HS-5 (cell line): ENCODE results near the gene ZFYVE28.

Source experiments
- DNase-seq: peaks from one replicate; pipeline ENCODE4 v3.0.0-alpha.2; 2012; ENCODE audit warnings: low read depth

ZFYVE28 gene

DNA sequence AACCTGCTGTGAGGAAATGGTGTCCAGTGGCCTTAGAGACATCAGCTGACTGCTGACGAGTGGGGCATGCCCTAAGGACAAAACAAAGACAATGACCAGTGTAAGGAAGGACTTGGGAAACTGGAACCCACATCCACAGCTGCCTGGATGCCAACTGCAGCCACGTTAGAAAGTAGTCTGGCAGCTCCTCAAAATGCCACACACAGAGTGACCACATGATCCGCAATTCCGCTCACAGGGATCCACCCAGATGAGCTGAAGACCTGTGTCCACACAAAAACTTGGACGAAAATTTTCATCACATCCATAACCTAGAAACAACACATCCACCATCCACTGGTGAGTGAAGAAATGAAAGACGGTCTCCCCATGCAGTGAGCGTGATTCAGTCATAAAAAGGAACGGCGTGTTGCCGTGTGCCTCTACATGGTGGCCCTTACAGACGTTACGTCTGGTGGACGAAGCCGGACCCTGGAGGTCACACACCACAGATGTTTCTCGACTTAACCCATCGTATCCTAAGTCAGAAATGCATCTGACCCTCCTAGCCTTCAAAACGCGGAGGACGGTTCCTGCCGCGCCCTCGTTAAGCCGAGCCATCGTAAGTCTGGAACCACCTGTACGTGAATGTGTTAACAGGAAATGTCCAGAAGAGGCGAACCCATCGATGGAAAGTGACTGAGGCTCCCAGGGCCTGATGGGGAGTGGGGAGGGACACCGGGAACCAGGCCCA is 115.9 kb downstream of the ZFYVE28 start:
- DNase-seq = no peak

DNA sequence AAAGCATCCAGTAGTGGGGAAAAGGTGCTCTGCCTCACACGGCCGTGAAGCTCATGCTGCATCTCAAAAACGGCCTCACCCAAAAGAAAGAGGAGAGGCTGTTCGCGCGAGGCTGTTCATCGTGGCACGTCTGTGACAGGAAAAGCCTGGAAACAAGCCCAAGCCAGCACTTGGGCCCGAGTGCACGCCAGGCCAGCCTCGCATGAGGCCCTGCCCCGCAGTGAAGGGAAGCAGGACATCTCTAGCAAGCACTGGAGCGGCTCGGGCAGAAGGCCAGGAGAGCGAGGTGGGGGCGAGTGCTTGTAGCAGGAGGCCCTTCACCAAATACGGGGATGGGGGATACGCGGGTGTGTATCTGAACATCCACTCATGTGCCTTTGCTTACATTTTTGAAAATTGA is 116.6 kb downstream of the ZFYVE28 start:
- no peak for DNase-seq

DNA sequence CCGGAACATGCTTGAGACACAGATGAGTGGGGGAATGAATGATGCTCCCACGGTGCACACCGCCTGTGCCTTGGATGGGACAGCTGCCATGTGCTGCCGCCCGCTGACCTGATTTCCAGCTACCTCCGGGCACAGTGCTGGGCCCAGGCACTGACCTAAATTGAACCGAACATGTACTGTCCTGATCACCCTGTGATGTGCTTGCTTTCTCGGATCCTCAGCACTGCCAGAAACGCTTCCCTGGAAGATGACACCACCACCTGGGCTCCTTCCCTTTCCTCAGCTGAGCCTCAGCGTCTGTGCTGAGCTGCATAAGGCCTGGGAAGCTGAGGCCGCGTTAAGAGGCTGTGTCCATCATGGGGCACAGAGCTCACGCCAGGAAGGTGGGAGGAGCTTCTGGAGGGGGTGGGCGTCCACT is 117.2 kb downstream of the ZFYVE28 start:
- DNase-seq = no peak

DNA sequence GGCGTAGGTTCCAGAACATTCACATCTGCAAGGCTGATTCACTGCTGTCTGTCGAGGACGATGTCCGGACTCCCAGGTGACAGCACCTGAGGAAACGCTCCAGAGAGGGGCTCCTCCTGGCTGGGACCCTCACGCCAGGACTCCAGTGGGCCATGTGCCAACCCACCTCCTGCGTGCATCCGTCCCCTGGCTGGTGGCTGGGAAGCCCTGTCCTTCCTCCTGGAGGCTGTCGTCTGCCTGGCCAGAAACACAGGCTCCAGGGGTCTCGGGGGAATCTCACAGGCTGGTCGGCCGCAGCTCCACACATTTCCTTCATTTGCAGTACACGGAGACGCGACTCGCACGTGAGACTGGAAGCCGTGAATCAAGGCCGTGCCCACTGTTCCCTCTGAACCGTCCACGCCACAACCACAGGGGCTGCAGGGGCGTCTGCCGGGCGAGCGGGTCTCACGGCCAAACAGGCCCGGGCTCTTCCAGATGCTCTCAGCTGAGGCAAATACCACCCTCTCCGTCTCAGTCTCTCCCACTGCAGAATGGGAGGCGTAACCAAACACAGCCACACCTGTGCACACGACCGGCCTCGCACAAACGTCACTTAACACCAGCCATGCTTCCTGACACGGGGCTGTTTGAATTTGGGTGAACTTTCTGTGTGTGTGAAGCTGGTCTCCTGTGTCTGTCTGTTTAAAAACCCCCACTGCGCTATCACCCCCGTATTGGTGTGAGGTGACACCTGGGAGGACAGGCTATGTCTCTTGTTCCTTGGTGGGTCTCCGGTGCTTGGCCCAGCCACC is 117.8 kb downstream of the ZFYVE28 start:
- DNase-seq = no peak

DNA sequence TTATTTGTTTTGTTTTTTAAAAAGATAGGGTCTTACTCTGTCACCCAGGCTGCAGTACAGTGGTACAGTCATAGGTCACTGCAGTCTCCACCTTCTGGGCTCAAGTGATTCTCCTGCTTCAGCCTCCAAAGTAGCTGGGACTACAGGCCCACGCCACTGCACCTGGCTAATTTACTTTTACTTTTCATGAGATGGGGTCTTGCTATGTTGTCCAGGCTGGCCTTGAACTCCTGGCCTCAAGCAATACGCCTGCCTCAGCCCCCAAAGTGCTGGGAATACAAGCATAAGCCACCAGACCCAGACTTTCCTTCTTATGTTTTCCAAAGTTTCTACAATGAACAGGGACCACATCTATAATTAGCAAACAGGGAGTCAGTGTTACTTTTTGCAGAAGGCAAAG is 118.7 kb downstream of the ZFYVE28 start:
- DNase-seq = no peak

DNA sequence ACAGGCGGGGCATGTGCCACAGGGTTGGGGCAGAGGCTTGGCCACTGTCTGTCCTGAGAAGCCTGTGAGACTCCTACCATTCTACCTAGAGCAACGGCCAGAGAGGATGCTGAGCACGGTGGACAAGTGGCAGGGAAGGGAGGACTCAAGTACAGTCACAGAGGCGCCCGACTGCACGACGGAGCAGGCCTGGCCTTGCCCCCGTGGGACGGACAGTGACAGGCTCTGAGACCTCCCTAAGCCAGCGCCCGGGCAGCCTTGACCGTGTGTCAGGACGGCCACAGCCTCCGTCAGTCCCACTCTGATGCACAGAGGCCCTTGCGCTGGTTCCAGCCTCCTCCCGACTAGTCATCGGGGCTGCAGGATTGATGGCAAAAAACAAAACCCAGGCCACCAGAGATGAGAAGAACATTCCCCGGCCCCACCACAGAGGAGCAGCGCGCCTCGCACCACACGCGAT is 119.9 kb downstream of the ZFYVE28 start:
- no peak for DNase-seq

DNA sequence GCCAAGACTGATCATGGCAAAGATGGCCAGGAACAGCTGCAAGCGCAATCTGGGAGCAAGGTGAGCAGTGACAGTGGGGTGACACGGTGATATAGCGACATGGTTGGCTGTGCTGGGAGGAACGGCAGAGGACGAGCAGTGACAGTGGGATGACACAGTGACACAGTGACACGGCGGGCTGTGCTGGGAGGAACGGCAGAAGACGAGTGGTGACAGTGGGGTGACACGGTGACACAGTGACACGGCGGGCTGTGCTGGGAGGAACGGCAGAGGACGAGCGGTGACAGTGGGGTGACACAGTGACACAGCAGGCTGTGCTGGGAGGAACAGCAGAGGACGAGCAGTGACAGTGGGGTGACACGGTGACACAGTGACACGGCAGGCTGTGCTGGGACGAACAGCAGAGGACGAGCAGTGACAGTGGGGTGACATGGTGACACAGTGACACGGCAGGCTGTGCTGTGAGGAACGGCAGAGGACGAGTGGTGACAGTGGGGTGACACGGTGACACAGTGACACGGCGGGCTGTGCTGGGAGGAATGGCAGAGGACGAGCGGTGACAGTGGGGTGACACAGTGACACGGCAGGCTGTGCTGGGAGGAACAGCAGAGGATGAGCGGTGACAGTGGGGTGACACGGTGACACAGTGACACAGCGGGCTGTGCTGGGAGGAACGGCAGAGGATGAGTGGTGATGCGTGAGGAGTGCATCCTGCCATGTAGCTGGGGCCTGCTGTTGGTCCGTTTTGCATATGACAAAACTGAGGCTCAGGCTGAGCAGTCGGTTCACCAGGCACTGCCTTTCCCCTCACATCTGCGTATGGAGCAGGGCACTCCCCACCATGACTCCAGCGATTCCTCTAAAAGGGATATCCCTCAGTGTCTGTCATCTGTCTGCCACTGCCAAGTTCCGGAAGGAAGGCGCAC is 120.6 kb downstream of the ZFYVE28 start:
- no peak for DNase-seq

DNA sequence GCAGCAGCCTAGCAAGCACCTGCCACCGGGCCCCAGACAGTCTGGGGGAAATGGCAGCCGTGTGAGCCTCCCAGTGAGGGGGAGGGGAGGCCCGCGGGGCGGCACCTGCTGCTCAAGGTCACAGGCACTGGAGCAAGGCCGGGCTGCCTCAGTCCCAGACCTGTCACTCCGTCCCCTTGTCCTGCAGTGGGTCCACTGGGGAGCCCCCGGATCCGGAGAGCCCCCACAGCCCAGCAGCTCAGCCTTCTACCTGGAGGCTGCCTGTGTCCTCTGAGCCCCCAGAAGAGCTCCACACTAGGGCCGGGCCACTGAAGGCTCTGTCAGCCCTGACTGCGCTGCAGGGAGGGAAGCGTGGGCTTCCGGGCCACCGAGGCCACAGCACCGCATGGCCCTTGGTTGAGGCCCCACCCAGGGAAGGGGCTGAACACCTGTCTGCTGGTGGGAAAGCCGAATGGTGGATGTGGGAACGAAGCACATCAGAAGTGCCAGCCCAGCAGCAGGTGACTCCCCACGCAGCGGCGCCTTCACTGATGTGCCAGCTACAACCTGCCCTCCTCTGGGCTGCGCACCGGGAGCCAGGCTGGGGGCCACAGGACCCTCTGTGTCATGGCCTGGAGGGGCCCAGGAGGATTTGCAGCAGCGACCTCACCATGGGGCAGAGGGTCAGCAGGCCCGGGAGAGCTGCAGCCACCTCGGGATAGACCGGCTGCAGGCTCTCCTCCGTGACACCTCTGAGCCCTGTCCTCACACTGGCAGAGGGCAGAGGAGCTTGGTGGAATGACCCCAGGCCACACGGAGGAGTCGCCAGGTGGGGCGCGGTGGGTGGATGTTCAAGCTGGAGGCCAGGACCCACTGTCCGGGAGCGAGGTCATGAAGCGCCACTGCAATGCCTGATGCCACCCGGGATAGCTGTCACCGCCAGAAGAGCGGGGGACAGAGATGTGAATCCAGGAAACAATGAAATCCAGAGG is 121.5 kb downstream of the ZFYVE28 start:
- DNase-seq = no peak

DNA sequence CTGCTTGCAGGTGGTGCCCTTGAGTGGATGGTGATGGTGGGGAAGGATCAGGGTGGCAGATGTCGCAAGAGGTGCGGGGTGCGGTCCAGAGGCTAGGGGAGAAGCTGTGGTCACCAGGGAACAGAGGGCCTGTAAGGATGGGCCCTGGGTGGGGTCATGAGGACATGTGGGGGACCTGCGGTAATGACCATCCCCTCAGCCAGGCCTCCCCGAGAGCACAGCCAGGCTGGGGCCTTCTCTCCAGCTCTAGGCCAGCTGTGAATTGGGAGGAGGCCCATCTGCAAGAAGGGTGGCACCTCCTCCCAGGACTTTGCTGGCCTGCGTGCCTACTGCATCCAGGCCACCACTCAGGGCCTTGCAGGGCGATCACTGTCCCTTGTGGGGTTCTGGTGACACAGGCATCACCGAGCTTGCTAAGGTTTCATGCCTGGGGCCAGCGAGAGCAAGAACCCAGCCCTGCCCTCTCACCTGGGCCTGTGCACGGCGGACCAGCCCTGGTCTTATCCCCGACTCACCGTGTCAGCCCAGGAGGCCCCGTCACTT is 122.5 kb downstream of the ZFYVE28 start:
- DNase-seq = no peak

DNA sequence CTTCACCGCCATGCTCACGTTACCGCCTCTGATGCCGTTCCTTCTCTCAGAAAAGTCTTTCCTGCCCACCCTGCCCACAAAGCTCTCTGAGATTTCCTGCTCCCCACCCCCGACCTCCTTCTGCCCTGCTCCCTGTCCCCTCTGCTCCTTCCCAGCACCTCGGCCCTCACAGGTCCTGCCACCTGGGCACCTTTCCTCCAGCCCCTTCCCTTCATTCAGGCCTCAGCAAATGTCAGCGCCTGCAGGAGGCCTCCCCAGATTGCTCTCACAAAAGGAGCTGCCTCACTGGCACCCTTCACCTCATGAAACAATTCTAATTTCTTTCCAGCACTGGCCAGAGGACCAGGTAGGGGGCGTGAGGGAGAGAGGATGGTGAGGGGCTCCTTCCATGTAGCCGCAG is 122.9 kb downstream of the ZFYVE28 start:
- no peak for DNase-seq

DNA sequence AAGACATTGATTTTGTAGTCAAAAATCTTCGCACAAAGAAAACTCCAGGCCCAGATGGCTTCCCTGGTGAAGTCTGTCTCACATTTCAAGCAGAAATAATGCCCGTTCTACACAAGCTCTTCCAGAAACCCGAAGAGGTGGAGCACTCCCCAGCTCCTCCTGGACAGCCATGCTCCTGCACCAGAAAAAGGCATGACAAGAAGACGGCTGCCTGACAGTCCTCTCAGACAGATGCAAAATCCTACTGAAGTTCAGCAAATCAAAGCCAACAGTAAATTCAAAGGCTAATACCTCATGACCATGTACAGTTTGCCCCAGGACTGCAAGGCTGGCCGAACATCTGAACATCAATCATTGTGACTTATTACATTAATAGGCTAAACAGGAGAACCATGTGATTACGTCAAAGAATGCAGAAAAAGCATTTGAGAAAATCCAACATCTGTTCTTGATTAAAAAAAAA is 125.8 kb downstream of the ZFYVE28 start:
- DNase-seq = no peak

DNA sequence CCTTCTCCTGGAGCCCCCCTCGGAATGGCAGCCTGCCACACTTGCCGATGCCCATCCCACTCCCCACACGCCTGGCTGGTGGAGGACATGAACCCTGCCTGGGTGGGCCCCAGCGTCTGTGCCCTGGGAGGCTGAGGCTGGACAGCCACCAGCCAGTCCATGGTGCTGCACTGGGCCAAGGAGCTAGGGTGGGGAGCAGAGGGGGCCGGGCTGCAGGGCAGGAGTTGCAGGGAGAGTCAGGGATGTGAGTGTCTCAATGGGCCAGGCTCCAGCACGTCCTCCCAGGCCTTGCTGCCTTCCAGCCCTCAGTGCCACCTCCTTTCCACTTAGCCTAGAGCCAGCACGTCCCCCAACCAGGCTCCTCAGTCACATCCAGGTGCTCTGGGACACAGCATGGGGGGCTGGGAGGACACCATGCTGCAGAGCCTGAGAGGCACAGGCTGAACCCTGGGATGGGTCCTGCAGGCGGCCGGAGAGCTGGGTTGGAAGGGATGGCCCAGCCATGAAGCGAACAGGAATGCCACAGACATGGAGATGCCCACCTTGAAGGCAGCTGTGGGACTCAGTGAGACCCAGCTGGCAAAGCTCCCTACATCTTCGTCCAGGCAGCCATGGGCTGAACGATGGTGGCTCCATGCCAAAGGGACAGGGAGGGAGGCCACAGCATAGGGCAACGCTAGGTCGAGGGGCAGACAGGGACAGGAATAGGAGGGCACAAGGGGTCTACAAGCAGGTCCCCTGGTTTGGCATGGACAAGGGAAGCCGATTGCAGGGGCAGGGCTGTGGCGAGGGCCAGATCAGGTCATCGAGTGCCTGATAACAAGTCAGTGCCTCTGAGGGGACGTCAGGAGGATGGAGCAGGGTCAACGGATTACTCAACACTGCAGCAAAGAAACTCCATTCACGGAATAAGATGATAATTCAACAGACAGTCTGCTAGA is 126.5 kb downstream of the ZFYVE28 start:
- no peak for DNase-seq

DNA sequence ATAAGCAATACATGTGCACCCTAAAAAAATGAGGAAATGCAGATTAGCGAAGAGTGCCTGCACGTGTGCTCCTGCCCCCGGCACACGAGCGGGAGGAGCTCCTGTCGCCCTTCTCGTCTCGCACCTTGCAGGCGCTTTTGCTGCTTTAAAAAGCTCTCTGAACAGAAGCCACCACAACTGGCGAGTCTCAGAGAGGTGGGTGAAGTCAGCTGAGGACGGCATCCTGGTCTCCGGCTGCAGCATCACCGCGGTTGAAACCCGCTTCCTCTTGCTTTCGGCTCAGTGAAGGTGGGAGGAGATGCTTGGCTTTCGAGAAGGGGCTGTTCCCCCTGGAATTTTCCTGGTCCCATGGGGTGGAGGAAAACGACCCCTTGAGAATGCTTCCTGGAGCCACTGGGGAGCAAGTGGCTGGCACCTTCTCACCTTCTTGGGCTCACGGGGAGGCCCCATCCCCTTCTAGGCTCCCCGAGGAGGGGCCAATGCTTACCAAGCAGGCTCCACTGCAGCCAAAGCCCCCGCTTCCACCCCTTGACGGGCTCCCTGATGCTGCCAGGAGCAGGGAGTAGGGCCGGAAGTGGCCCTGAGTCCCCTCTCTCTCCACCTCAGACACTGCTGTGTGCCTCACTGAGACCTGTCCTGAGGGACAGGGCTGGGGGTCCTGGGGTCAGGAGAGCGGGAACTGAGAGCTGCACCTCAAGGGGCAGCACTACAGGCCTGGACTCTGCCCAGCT is 127.3 kb downstream of the ZFYVE28 start:
- no peak for DNase-seq

DNA sequence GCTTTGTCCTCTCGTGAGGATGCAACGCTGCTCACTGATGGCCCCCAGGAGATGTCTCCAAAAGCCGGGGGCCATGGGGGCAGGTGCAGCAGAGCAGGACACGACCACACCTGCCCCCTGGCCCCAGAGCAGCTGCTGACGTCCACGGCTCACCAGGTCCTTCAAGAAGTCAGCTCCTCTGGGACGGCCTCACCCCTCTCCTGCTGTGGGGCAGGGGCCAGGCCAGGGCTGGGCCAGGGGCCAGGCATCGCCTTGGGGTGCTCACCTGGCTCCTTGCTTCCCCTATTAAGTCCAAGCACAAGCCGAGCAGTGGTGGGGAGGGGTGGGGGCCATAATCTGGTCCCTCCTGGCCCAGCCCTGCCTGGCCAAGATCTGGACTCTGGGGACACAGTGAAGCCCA is 128.0 kb downstream of the ZFYVE28 start:
- no peak for DNase-seq

DNA sequence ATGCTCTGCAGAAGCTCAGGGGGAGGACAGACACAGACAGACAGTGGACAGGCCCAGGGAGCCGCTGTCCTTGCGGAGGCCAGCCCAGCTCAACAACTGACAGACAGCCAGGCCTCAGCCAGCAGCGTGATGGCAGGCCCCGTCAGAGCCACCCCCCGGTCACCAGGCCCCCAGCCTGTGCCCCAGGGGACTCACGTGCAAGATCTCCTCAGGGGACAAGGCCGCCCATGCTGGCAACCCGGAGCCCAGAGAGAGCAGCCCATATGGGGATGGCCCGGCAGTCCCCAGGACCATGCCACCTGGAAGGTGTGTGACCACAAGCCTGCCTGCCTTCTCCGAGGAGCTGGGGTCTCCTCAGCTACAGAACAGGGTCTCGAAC is 128.5 kb downstream of the ZFYVE28 start:
- no peak for DNase-seq

DNA sequence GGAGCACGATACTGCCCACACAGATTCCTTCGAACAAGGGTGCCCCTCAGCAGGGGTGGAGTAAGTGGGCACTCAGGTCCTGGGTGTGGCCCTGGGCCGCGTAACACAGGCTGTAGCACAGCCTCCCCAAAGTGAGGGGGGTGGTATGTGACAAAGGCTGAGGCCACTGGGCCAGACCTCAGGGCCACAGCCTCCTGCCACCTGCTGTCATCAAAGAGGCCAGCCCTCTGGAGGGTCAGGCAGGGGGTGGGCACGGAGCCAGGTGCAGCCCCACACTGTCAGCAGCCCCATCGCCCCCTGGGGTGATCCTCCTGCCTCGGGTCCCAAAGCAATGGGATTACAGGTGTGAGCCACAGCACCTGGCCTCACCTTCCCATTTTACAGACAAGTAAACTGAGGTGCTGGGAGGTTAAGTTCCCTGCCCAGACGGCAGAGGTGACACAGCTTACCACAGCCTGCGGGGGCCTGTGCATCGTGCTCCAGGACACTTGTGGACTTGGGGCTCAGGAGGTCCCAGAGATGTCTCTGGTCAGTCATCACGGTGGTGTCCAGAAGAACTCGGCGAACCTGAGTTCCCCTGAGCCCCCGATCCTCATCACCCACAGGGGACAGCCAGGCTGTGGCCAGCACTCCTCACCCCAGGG is 129.0 kb downstream of the ZFYVE28 start:
- DNase-seq = no peak

DNA sequence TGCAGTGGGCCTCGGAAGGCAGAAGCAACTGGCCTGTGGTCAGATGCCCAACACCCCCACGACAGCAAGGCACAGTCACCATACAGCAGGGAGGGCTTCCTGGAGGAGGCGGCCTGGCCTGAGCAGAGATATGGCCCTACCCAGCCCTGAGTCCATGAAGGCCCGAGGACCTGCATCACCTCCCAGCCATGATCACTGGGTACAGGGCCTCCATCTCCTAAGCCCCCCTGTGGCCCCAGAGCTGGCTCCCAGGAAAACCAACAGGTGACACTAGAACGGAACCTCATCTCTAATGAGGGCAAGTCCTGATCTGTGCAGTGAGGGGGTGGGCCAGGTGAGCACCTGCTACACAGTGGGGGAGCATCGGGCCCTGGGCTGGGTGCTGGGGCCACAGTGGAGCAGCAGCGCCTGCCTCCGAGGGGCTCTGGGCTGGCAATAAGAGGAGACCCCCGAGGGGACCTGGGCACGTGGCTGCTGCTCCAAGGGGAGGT is 130.3 kb downstream of the ZFYVE28 start:
- no peak for DNase-seq

DNA sequence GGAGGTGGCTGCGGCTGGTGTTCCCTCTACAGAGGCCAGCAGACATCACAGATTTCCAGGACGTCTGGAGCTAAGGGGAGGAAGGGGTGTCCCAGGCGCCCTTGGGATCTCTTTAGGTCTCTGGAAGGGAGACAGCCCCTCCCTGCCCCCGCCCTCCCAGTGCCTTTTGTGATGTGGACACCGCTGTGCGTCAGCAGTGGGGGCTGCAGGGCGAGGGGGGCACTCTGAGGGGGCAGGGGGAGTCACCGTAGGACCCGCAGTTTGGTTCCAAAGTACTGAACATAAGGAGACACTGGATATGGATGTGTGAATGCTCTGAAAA is 130.9 kb downstream of the ZFYVE28 start:
- no peak for DNase-seq
